ENCODE data around the gene DRG1. TPM values are rescaled to one million over a fixed set of nuclear protein-coding genes. Genes with fewer than 3 reads are reported as not detected.

Gene DRG1, protein sequence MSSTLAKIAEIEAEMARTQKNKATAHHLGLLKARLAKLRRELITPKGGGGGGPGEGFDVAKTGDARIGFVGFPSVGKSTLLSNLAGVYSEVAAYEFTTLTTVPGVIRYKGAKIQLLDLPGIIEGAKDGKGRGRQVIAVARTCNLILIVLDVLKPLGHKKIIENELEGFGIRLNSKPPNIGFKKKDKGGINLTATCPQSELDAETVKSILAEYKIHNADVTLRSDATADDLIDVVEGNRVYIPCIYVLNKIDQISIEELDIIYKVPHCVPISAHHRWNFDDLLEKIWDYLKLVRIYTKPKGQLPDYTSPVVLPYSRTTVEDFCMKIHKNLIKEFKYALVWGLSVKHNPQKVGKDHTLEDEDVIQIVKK
- total RNA-seq: 91.3 and 98.6 TPM in 2 replicates

DNA sequence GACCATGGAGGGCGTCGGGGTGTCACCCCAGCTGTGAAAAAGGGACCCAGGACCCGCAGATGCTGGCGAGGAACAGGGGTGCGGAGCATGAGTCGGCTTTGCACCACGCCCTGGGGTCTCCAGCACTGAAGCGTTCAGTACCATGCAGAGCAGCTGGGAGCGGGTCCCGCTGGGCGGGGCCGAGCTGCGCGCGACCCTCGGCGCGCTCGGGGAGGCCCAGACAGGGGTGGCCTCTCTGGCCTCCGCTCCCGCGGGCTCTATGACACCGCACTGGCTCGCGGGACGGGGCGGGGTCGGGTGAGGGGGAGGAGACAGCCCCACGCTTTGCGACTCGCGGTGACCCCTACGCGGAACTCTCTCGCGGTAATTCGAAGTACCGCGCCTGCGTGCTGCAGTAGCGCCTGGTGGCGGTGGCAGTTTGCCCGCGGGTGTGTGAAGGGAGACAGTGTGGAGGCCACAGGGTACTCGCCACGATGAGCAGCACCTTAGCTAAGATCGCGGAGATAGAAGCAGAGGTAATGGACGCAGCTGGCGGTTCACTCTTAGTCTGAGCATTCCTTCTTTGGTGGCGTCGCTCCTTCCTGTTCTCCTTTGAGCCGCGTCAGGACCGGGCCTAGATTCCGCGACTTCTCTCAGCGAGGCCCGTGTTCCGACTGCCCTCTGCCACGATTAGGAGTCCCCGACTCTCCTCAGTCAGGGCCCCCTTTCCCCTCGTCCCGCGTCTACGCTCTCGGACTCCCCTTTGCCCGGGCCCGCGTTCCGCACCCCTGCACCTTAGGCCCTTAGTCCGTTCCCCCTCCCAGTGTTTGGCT, at the start of gene DRG1:
TSS of gene DRG1 (plus strand) at position 394 of the 812 bp plus-strand sequence. CDS start at position 474, 80 bp downstream.

Other genes starting within 250 kb of the DRG1 start
- gene RNF185, start 239.4 kb upstream of the DRG1 start, total RNA-seq: 22.8 and 23.4 TPM in 2 replicates
- 20.8 and 24.1 TPM in 2 replicates for gene LIMK2, start 187.3 kb upstream of the DRG1 start, total RNA-seq
- 26.4 and 32.0 TPM in 2 replicates for gene PIK3IP1, start 107.1 kb upstream of the DRG1 start, total RNA-seq
- gene PATZ1, start 53.3 kb upstream of the DRG1 start, total RNA-seq: 11.0 and 13.5 TPM in 2 replicates
- gene EIF4ENIF1, start 90.2 kb downstream of the DRG1 start, total RNA-seq: 7.2 and 11.9 TPM in 2 replicates
- 28.0 and 30.3 TPM in 2 replicates for gene SFI1, start 96.9 kb downstream of the DRG1 start, total RNA-seq